ENCODE results near the gene RPL27A.
A peak's percentile ranks its signal among the peaks of the same experiment; 100 is the strongest.

Gene RPL27A

DNA sequence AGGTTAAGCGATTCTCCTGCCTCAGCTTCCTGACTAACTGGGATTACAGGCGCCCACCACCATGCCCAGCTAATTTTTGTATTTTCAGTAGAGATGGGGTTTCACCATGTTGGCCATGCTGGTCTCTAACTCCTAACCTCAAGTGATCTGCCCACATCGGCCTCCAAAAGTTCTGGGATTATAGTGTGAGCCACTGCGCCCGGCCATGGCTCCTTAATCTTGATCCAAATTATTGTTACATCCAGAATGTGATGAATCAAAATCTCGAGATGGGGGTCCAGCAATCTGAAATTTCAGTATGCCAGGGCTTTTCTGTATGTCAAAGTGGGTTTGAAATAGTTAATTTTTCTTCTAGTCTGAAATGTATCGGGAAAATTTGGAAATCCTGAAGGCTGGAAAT, 3.7 kb downstream of the RPL27A start:
- TF ChIP-seq ZFX (IDR thresholded peaks at IDR 0.05; ENCODE audit: borderline replicate concordance), result no peak
- TF ChIP-seq, protein P1, sequence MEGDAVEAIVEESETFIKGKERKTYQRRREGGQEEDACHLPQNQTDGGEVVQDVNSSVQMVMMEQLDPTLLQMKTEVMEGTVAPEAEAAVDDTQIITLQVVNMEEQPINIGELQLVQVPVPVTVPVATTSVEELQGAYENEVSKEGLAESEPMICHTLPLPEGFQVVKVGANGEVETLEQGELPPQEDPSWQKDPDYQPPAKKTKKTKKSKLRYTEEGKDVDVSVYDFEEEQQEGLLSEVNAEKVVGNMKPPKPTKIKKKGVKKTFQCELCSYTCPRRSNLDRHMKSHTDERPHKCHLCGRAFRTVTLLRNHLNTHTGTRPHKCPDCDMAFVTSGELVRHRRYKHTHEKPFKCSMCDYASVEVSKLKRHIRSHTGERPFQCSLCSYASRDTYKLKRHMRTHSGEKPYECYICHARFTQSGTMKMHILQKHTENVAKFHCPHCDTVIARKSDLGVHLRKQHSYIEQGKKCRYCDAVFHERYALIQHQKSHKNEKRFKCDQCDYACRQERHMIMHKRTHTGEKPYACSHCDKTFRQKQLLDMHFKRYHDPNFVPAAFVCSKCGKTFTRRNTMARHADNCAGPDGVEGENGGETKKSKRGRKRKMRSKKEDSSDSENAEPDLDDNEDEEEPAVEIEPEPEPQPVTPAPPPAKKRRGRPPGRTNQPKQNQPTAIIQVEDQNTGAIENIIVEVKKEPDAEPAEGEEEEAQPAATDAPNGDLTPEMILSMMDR (IDR thresholded peaks at IDR 0.05), result no peak
- peak overlapping the region; percentile 99 for H3K27ac ChIP-seq

DNA sequence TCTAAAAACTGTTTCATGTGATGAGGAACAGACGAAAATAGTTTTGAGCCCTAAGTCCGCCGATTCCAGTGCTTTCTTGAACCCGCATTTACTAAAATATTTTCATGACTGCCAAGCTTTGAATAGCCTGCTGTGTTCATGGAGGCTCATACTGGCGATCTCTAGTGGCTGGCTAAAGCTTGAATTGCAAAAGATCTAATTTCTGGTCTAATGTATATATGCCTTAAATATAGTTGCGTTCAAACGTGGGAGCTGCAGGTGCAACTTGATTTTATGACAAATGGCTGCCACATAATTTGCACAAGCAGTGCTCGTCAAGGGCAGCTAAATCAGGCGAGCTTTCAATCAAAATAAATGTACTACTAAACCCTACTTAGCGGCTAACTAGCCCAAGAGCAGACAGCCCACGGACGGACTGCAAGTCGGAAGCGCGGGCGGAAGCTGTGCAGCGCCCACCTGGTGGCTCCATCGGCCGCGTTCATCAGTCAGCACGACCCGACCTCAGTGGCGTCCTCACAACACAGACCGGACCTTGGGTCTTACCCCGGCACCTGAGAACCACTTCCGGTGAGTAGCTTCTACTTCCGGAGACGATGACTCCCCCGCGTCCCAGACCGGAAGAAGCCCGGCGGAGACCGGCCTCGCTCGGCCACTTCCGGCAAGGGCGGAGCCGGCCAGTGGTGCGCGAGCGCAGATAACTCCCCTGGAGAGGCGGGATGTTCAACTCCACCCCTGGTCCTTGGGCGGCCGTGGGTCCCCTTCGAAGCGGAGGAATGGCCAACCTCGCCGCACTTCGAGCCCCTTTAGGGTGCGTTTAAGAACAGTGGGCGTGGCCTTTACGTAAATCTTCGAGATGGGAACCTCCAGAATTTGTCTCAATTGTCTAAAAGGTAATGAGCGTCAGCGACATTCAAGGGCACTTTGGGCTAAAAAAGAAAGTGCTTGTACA, 6.1 kb downstream of the RPL27A start:
- TF ChIP-seq, protein P1 (IDR thresholded peaks at IDR 0.05), result peak; percentile 40
- no peak for TF ChIP-seq ZFX (IDR thresholded peaks at IDR 0.05; ENCODE audit: borderline replicate concordance)
- H3K27ac ChIP-seq, result peak overlapping the region; percentile 99

DNA sequence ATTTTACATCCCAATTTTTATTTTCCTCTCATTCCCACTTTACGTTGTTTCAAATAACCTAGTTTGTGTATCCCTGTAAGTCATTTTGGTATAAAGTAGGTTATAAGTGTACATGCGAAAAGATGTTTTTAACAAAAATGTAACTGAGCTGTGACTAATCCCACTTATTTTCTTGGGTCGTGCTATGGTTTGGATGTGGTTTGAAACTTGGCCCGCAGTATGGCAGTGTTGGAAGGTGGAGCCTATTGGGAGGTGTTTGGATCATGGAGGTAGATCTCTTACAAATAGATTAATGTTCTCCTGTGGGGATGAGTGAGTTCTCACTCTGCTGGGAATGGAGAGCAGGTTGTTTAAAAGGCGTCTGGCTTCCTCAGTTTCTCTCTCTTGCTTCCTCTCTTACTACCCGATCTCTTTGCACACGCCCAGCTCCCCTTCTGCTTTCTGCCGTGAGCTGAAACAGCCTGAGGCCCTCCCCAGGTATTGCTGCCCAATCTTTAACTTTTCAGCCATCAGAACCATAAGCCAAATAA, 7.2 kb downstream of the RPL27A start:
- no peak for TF ChIP-seq ZFX (IDR thresholded peaks at IDR 0.05; ENCODE audit: borderline replicate concordance)
- TF ChIP-seq, protein P1 (IDR thresholded peaks at IDR 0.05), result no peak
- peak overlapping the region; percentile 99 for H3K27ac ChIP-seq

DNA sequence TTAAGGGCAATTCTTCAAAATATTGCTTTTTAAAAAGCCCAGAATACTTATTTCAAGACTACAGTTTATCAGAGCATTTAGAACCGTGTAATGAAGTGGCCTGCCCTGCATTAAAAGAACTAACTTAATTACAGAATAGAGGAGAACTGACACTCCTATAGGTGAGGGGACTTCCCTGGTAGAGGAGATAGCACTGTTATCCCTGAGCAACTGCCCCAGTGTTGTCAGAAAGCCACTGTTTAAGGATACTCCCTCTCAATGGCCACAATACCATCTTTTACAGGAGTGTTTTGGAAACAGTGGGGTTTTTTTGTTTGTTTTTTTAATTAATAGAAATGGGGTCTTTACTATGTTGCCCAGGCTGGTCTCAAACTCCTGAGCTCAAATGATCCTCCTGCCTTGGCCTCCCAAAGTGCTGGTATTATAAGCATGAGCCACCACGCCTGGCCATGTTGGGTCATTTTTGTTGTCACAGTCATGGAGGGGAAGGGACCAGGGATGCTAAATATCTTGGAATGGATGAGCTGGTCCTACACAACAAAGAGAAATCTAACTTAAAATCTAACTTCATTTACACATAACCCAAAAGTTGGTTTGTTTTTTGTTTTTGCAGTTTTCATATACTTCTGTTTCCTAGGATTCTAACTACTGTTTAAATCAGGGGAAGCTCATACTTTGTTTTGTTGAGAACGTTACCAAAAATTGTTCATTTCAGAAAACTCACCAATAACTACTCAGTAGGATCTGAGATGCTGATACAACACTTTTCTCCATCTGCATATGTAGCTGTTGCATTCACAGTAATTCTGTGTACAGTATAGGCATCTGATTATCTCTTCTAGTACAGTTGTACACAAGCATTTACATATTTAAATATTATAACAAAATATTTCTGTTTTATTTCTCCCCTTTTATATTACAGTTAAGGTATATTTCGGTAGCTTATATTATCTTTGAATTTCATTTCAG, 8.1 kb downstream of the RPL27A start:
- TF ChIP-seq ZFX (IDR thresholded peaks at IDR 0.05; ENCODE audit: borderline replicate concordance), result no peak
- TF ChIP-seq, protein P1 (IDR thresholded peaks at IDR 0.05), result no peak
- H3K27ac ChIP-seq, result peak overlapping the region; percentile 99; the same call in 1 of the 2 replicates

DNA sequence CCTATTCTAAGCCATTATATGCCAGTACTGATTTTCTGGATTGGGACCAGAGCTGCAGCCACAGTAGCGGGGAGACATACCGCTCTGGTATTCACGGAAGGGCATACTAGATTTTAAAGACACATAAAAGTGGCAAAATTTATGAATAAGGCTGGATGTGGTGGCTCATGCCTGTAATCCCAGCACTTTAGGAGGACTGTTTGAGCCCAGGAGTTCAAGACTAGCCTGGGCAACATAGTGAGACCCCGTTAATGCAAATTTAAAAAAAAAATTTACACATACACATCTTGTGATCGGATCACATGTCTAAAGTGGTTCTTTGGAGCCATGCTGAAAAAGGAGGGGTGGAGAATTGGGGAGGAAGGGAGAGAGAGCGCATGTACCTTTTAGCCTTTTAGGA, 9.0 kb downstream of the RPL27A start:
- TF ChIP-seq ZFX (IDR thresholded peaks at IDR 0.05; ENCODE audit: borderline replicate concordance), result no peak
- TF ChIP-seq, protein P1 (IDR thresholded peaks at IDR 0.05), result no peak
- no peak overlapping the region for H3K27ac ChIP-seq

DNA sequence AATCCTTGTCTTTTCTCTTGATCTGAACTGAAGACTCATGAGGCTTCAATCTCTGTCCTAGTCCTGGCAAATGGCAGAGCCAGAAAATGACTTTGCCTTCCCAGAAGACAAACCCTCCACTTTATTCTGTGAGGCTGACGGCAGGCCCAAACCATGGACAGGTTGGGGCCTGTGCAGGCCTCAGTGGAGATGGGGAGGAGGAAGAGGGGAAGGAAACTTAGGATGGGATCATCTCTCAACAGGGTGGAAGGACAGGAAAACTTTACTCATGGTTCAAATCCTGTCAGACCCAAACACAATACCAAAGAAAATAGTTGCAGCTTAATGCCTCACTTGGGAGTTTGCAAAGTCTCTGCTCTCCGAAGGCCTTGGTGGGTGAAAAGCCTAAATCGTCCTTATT, 9.8 kb downstream of the RPL27A start:
- H3K27ac ChIP-seq, result no peak overlapping the region
- no peak for TF ChIP-seq ZFX (IDR thresholded peaks at IDR 0.05; ENCODE audit: borderline replicate concordance)
- TF ChIP-seq, protein P1 (IDR thresholded peaks at IDR 0.05), result no peak

Data from 22Rv1 (cell line).